ENCODE results near the gene PAX6.
A peak's percentile ranks its signal among the peaks of the same experiment; 100 is the strongest.

PAX6 gene

DNA sequence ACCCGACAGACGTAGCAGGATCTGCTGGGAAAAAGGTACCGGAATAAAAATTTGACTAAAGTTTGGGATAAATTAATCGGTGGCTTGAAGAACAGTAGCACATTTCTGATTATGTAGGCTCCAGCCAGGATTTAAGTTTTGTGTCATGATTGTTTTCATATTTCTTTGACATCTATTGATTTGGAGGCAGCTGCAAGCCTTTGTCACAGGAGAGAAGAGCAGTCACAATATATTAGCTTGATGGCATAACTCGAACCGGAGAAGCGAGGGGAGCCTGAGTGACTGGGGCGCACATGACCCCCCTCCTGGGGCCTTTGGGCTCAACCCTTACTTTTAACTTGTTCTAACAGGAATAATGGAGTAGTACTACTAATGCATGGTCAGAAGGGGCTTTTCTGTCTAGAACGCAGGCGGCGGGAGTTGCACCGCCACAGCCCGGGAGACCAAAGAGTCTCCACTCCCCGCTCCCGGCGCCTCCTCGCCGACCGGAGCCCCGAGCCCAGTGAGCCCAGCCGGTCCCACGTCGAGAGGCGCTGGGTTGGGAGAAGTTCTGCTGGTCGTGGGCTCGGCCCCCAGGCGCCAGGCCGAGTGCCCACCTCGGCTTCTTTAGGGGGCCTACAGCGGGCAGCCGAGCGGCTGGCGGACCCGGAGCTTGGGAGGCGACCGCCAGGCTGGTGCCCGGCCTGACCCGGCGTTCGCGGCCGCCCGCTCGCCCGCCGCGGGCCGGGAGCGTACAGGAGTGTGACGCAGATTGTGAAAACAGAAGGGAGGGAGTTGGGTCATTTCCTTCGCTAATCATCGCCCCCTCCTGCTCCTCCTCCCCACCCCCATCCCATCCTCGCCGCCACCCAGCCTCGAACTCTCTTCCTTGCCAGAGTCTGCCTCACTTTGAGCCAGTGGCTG is 15.7 kb upstream of the PAX6 start:
- peak in 1 of 3 donors; percentile 17 for DNase-seq
- CTCF ChIA-PET = no interaction called here
- WGBS (ENCODE audit: insufficient coverage) = 4% methylated on average over 45 of the region's 55 CpGs
- POLR2A ChIA-PET = no interaction called here
- Histone ChIP-seq H3K9me3 (ENCODE audit: control extremely low read depth in 1 of 5, control insufficient read depth in 4 of 5, insufficient read depth in 2 of 5, low read depth in 1 of 5, low read length in 4 of 5) (peaks cover 0 to 4% (median 0%) of the 10 kb centered on the region in 5 experiments), H3K4me3 (ENCODE audit: control insufficient read depth in 1 of 7, extremely low read depth in 1 of 7, insufficient read depth in 4 of 7, low read depth in 2 of 7, low read length in 6 of 7) (no peak overlapping the region), H3K4me1 (ENCODE audit: control extremely low read depth in 1 of 4, control insufficient read depth in 4 of 4, insufficient read depth in 4 of 4, low read length in 3 of 4) (peaks cover 0 to 3% (median 0%) of the 10 kb centered on the region in 4 experiments), H3K36me3 (ENCODE audit: control insufficient read depth in 4 of 4, insufficient read depth in 4 of 4, low read length in 3 of 4) (no peaks in the 10 kb centered on the region), H3K27ac (ENCODE audit: insufficient read depth in 1 of 2, low read depth in 1 of 2, low read length in 2 of 2, poor library complexity in 1 of 2, severe bottlenecking in 2 of 2) (no peak overlapping the region), H3K27me3 (replicated peaks in 2 of 5; ENCODE audit: control insufficient read depth in 4 of 5, insufficient read depth in 5 of 5, low read length in 4 of 5) (peaks cover 13 to 99% (median 65%) of the 10 kb centered on the region in 5 experiments)

DNA sequence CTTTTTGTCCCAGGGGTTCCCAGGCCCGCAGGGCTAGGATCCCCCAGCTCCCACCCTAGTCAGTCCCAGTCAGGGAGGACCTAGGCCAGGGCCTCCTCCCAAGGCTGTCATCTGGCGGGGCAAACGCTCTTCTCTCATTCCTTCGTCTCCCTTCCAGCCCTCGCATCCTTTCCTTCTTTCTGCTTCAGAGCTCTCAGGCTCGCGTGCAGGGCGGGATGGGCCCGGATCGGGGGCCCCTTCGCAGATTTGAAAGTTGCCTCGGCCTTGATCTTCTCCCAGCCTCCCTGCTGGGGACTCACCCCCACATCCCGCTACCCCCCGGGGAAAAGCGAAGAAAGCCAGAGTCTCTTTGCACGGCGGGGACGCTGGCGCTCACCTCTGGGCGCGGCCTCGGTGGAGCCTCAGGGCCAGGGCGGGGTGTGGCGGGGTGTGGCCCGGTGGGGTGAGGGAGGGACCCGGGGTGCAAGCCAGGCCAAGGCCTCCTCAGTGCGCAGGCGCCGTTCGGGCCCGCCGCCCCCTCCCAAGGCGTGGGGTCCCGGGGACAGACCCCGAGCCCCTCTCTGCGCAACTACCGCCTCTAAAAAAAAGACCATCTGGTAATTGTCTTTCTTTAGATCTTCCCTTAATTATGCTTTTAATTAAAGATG is 14.8 kb upstream of the PAX6 start:
- H3K4me3 ChIP-seq (ENCODE audit: control insufficient read depth in 1 of 7, extremely low read depth in 1 of 7, insufficient read depth in 4 of 7, low read depth in 2 of 7, low read length in 6 of 7) = no peak overlapping the region
- peaks cover 0 to 3% (median 0%) of the 10 kb centered on the region in 4 experiments for H3K4me1 ChIP-seq (ENCODE audit: control extremely low read depth in 1 of 4, control insufficient read depth in 4 of 4, insufficient read depth in 4 of 4, low read length in 3 of 4)
- 8% methylated on average over 16 of the region's 37 CpGs for WGBS (ENCODE audit: insufficient coverage)
- ChIA-PET CTCF (no interaction called here), POLR2A (no interaction called here)
- peaks cover 0 to 6% (median 0%) of the 10 kb centered on the region in 5 experiments for H3K9me3 ChIP-seq (ENCODE audit: control extremely low read depth in 1 of 5, control insufficient read depth in 4 of 5, insufficient read depth in 2 of 5, low read depth in 1 of 5, low read length in 4 of 5)
- no peaks in the 10 kb centered on the region for H3K36me3 ChIP-seq (ENCODE audit: control insufficient read depth in 4 of 4, insufficient read depth in 4 of 4, low read length in 3 of 4)
- H3K27ac ChIP-seq (ENCODE audit: insufficient read depth in 1 of 2, low read depth in 1 of 2, low read length in 2 of 2, poor library complexity in 1 of 2, severe bottlenecking in 2 of 2) = no peak overlapping the region
- peak in 1 of 3 donors; percentile 5 for DNase-seq
- peaks cover 21 to 99% (median 73%) of the 10 kb centered on the region in 5 experiments for H3K27me3 ChIP-seq (replicated peaks in 2 of 5; ENCODE audit: control insufficient read depth in 4 of 5, insufficient read depth in 5 of 5, low read length in 4 of 5)

DNA sequence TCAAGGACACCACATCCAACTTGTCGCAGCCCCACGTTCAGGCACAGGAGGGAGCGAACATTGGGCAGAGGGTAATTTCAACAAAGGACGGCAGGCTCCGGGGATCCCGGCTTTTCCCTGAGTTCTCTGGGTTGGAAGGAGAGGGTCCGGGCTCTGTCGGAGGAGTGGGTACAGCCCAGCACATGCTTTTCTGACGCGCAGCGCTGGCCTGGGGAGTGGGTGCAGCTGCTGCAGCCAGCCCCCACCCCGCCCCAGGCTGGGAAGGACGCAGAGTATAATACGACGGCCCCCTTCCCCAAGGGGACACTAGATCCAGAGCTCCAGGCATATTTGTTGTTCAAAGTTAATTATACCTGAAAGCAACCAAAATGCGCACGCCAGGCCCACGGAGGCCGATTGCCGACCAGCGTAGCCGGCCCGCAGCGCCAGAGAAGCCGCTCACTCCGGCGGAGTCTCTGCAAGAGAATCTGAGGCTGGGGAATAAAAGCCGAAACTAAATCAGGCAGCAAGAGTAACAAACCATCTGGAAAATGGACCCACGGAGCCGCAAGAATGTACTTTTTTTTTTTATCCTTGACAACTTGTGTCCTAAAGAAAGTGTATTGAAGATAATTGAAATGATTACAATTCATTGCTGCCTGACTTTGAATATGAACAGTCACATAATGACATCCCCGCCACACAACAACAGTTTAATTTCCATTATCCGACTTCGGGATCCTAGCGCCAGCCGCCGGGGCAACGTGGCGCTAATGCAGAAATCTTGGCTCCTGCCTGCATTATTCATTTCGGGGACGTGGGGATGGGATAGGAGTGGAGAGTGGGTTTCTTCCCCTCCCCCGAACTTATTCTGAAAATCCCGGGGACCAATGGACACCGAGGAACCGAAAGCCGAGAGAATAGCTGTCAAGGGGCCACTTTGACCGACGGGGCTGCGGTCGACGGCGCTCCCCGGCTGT is 14.0 kb upstream of the PAX6 start:
- WGBS (ENCODE audit: insufficient coverage) = 12% methylated on average over 40 of the region's 52 CpGs
- Histone ChIP-seq H3K27ac (ENCODE audit: insufficient read depth in 1 of 2, low read depth in 1 of 2, low read length in 2 of 2, poor library complexity in 1 of 2, severe bottlenecking in 2 of 2) (no peak overlapping the region), H3K36me3 (ENCODE audit: control insufficient read depth in 4 of 4, insufficient read depth in 4 of 4, low read length in 3 of 4) (no peaks in the 10 kb centered on the region), H3K4me3 (ENCODE audit: control insufficient read depth in 1 of 7, extremely low read depth in 1 of 7, insufficient read depth in 4 of 7, low read depth in 2 of 7, low read length in 6 of 7) (no peak overlapping the region), H3K27me3 (replicated peaks in 2 of 5; ENCODE audit: control insufficient read depth in 4 of 5, insufficient read depth in 5 of 5, low read length in 4 of 5) (peaks cover 21 to 99% (median 76%) of the 10 kb centered on the region in 5 experiments), H3K9me3 (ENCODE audit: control extremely low read depth in 1 of 5, control insufficient read depth in 4 of 5, insufficient read depth in 2 of 5, low read depth in 1 of 5, low read length in 4 of 5) (peaks cover 0 to 8% (median 0%) of the 10 kb centered on the region in 5 experiments), H3K4me1 (ENCODE audit: control extremely low read depth in 1 of 4, control insufficient read depth in 4 of 4, insufficient read depth in 4 of 4, low read length in 3 of 4) (peaks cover 0 to 4% (median 0%) of the 10 kb centered on the region in 4 experiments)
- POLR2A ChIA-PET = no interaction called here
- peak in 2 of 3 donors; percentile 10 to 19 for DNase-seq
- CTCF ChIA-PET = no interaction called here

DNA sequence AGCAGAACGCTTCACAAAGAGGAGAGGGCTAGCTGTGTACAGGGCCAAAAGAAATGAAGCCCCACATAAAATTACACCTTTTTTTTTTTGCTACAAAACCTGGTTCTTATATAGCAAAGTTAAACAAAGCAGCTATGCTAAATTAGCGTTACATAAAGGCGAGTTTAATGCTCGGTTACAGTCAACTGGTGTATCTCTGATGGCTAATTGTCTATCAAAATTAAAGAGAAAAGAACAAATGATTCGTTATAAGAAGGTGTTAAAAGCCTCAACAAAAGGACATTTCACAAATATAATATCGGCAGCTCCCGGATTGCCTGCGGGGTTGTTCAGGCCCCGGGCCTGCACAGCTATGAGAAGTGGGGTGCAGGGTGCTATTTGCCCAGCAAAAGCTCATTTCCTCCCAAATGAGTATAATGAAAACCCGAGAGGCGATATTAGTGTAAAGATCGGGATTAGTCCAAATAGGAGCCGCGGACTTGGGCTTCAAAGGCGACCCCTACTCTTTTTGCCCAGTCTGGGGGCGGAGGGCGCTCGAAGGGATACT is 13.3 kb upstream of the PAX6 start:
- peak in 1 of 3 donors; percentile 6 for DNase-seq
- 6% methylated on average over 11 of the region's 18 CpGs for WGBS (ENCODE audit: insufficient coverage)
- peaks cover 0 to 9% (median 2%) of the 10 kb centered on the region in 4 experiments for H3K4me1 ChIP-seq (ENCODE audit: control extremely low read depth in 1 of 4, control insufficient read depth in 4 of 4, insufficient read depth in 4 of 4, low read length in 3 of 4)
- H3K36me3 ChIP-seq (ENCODE audit: control insufficient read depth in 4 of 4, insufficient read depth in 4 of 4, low read length in 3 of 4) = no peaks in the 10 kb centered on the region
- H3K27ac ChIP-seq (ENCODE audit: insufficient read depth in 1 of 2, low read depth in 1 of 2, low read length in 2 of 2, poor library complexity in 1 of 2, severe bottlenecking in 2 of 2) = no peak overlapping the region
- peaks cover 0 to 8% (median 0%) of the 10 kb centered on the region in 5 experiments for H3K9me3 ChIP-seq (ENCODE audit: control extremely low read depth in 1 of 5, control insufficient read depth in 4 of 5, insufficient read depth in 2 of 5, low read depth in 1 of 5, low read length in 4 of 5)
- ChIA-PET CTCF (interaction anchor here (0.9 to 2.0 kb wide), 4 partner anchors 9 to 351 kb away, joined by 4 to 14 read pairs (median 4); no protein-coding TSS in a partner anchor), POLR2A (interaction anchor here (0.6 kb wide), 1 partner anchor 382 kb away, joined by 5 read pairs; no protein-coding TSS in a partner anchor)
- peaks cover 15 to 99% (median 78%) of the 10 kb centered on the region in 5 experiments for H3K27me3 ChIP-seq (replicated peaks in 2 of 5; ENCODE audit: control insufficient read depth in 4 of 5, insufficient read depth in 5 of 5, low read length in 4 of 5)
- no peak overlapping the region for H3K4me3 ChIP-seq (ENCODE audit: control insufficient read depth in 1 of 7, extremely low read depth in 1 of 7, insufficient read depth in 4 of 7, low read depth in 2 of 7, low read length in 6 of 7)

DNA sequence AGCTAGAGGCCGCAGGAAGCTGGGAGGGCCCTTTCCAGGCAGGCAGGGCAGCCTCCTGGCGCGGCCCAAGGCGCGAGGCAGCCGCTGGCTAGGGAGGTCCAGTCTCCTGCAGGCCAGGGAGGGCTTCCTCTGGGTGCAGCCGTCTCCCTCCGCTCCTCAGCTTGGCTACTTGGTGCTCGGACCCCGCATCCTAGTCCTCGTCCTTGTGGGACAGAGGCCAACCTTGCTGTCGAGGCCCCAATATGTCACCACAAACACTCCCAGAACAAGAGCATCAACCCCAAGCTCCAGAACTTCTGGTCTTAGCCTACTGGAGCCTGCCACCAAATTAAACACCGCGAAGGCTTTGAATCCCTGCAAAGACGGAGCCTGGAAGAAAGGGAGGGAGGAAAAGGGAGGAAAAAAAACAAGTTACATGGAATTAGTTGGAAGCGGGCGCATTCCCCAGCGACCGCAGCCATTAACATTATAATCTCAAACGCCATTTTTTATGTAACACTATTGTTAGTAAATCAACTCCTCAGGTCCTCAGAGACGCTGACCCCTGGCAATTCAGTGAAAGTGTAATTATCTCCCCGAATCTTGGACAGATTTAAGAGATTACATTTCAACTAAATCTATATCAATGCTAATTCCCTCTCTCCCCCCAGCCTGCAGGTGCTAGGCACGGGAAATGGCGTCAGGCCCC is 12.7 kb upstream of the PAX6 start:
- ChIA-PET CTCF (interaction anchor here (0.9 to 2.0 kb wide), 4 partner anchors 9 to 352 kb away, joined by 4 to 14 read pairs (median 4); no protein-coding TSS in a partner anchor), POLR2A (interaction anchor here (0.6 kb wide), 1 partner anchor 383 kb away, joined by 5 read pairs; no protein-coding TSS in a partner anchor)
- peak in 1 of 3 donors; percentile 4 for DNase-seq
- H3K4me3 ChIP-seq (ENCODE audit: control insufficient read depth in 1 of 7, extremely low read depth in 1 of 7, insufficient read depth in 4 of 7, low read depth in 2 of 7, low read length in 6 of 7) = no peak overlapping the region
- H3K27ac ChIP-seq (ENCODE audit: insufficient read depth in 1 of 2, low read depth in 1 of 2, low read length in 2 of 2, poor library complexity in 1 of 2, severe bottlenecking in 2 of 2) = no peak overlapping the region
- peaks cover 0 to 9% (median 2%) of the 10 kb centered on the region in 4 experiments for H3K4me1 ChIP-seq (ENCODE audit: control extremely low read depth in 1 of 4, control insufficient read depth in 4 of 4, insufficient read depth in 4 of 4, low read length in 3 of 4)
- WGBS (ENCODE audit: insufficient coverage) = 2% methylated on average over 7 of the region's 24 CpGs
- H3K36me3 ChIP-seq (ENCODE audit: control insufficient read depth in 4 of 4, insufficient read depth in 4 of 4, low read length in 3 of 4) = no peaks in the 10 kb centered on the region
- H3K9me3 ChIP-seq (ENCODE audit: control extremely low read depth in 1 of 5, control insufficient read depth in 4 of 5, insufficient read depth in 2 of 5, low read depth in 1 of 5, low read length in 4 of 5) = peaks cover 0 to 8% (median 0%) of the 10 kb centered on the region in 5 experiments
- H3K27me3 ChIP-seq (replicated peaks in 2 of 5; ENCODE audit: control insufficient read depth in 4 of 5, insufficient read depth in 5 of 5, low read length in 4 of 5) = peaks cover 14 to 99% (median 79%) of the 10 kb centered on the region in 5 experiments

Measured in common myeloid progenitor, CD34-positive (primary cell).